Right lobe of liver (tissue), 4 donors: Measurements from ENCODE around the gene USP33.

ENCODE experiments used
- POLR2A ChIP-seq: fragments of 450-650 bp; IDR thresholded peaks from one replicate; pipeline ENCODE4 v1.6.1; 2017; ENCODE audit warnings: antibody characterized with exemption, mild to moderate bottlenecking
- TF ChIP-seq, protein P1 (sequence below), 4 donors: fragments of 200-600 bp in 3 of 4; fragments of 450-650 bp in 1 of 4; IDR thresholded peaks; one replicate each; pipeline versions ENCODE4 v1.5.1 to v1.8.0; 2016 to 2022; ENCODE audit warnings: antibody characterized with exemption in 4 of 4, mild to moderate bottlenecking in 2 of 4
- donor health status: DM: no; HTN: no; CAD: no.
- donor health status: DM: no; HTN: no; CAD: no.
- donor health status: DM: no; HTN: yes; CAD: no.

DNA sequence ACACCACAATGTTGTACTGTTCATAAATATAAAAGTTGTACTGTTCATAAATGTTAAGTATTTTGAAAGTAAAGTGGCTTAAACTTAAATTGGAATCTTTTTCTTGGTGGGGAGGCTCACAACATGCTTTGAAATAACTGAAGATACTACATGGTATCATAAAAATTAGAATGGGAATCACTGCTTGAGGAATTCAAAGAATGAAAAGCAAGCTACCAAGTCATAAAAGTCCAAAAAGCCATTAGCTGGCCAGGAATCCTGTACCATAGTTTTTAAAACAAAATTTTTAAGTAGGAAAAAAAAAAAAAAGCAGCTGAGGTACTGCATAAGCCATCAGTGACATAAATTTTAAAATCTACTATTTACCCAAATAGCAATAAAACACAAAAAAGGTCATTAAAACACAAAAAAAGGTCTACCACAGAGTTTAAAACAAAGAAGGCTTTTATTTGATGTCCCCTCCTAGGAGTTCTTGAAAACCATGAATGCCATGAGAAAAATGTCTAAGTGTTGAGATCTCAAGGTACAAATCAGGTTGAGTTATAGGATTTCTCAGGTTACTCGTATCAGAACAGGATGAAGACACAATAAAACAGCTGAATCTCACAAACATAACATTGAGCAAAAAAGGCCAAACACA is 85.8 kb downstream of the USP33 start:
- TF ChIP-seq, protein P1, sequence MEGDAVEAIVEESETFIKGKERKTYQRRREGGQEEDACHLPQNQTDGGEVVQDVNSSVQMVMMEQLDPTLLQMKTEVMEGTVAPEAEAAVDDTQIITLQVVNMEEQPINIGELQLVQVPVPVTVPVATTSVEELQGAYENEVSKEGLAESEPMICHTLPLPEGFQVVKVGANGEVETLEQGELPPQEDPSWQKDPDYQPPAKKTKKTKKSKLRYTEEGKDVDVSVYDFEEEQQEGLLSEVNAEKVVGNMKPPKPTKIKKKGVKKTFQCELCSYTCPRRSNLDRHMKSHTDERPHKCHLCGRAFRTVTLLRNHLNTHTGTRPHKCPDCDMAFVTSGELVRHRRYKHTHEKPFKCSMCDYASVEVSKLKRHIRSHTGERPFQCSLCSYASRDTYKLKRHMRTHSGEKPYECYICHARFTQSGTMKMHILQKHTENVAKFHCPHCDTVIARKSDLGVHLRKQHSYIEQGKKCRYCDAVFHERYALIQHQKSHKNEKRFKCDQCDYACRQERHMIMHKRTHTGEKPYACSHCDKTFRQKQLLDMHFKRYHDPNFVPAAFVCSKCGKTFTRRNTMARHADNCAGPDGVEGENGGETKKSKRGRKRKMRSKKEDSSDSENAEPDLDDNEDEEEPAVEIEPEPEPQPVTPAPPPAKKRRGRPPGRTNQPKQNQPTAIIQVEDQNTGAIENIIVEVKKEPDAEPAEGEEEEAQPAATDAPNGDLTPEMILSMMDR (IDR thresholded peaks at IDR 0.05) = no peak
- no peak for TF ChIP-seq POLR2A
